GM12872 (cell line): ENCODE results near the gene POLR1H.

ENCODE experiments used
- TF ChIP-seq, protein P1 (sequence below): IDR thresholded peaks from 3 replicates; pipeline ENCODE4 v1.5.1; 2011; ENCODE audit warnings: low read depth, mild to moderate bottlenecking, low read length, moderate library complexity; ENCODE audit not compliant: insufficient read depth

The POLR1H gene

DNA sequence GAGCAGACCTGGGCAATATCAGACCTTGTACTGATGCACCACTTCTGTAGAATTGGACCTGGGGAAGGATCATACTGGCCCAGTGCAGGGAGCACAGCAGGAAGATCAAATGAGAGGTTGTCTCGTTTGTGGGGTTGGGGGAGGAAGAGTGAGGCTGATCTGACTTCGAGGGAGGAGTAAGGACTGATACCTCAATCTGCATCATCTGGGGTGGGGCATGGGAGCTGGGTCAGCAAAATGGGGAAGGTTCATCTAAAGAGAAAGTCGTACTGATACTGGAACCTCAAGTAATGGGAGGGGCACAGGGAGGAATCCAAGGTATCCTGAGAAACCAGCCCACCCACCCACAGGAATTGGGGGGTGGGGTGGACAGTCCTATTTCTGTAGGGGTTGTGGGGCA is 10.8 kb downstream of the POLR1H start:
- TF ChIP-seq, protein P1, sequence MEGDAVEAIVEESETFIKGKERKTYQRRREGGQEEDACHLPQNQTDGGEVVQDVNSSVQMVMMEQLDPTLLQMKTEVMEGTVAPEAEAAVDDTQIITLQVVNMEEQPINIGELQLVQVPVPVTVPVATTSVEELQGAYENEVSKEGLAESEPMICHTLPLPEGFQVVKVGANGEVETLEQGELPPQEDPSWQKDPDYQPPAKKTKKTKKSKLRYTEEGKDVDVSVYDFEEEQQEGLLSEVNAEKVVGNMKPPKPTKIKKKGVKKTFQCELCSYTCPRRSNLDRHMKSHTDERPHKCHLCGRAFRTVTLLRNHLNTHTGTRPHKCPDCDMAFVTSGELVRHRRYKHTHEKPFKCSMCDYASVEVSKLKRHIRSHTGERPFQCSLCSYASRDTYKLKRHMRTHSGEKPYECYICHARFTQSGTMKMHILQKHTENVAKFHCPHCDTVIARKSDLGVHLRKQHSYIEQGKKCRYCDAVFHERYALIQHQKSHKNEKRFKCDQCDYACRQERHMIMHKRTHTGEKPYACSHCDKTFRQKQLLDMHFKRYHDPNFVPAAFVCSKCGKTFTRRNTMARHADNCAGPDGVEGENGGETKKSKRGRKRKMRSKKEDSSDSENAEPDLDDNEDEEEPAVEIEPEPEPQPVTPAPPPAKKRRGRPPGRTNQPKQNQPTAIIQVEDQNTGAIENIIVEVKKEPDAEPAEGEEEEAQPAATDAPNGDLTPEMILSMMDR, result no peak

GRCh38 chr6:30073489-30074235 is 12.6 kb downstream of the POLR1H start:
- TF ChIP-seq, protein P1, result no peak

DNA sequence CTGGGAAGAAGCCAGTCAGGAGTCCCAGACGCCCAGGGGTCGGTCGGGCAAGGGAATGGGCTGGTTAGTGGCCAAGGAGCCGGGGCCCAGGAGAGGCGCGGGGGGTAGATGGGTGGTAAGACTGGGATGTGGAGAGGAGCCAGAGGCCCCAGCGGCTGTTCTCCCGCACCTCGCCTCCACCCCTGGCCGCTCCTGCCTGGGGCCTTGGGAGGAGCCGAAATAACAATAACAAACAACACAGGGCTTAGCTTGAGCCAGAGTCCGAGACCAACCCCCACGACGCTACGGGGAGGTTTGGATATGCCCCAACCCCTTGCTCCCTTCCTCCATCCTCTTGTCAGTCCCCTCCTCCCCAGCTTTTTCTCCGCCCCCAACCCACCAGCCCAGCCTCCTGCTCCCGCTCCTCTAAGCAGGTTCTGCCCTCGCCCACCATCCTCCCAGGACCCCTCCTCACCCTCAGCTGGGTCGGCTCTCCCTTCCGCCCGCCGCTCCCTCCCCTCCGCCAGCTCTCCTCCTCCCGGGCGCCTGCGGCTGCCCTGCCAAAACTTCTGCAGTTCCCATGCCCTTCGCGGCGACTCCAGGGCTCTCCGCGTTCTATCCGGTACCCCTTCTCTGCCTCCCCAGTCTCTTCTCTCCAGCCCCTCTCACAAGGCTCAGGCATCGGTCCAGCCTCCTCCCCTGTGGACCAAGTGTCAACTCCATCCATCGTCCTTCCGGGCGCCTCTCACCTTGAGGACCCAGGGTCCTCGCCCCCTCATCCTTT is 13.4 kb downstream of the POLR1H start:
- TF ChIP-seq, protein P1, result no peak

GRCh38 chr6:30075094-30075789 is 14.2 kb downstream of the POLR1H start, which contains the start of gene RNF39:
Gene RNF39, minus strand, starts transcription at chr6:30075769. Its CDS starts 184 bp downstream, at chr6:30075585.
- TF ChIP-seq, protein P1, result no peak

DNA sequence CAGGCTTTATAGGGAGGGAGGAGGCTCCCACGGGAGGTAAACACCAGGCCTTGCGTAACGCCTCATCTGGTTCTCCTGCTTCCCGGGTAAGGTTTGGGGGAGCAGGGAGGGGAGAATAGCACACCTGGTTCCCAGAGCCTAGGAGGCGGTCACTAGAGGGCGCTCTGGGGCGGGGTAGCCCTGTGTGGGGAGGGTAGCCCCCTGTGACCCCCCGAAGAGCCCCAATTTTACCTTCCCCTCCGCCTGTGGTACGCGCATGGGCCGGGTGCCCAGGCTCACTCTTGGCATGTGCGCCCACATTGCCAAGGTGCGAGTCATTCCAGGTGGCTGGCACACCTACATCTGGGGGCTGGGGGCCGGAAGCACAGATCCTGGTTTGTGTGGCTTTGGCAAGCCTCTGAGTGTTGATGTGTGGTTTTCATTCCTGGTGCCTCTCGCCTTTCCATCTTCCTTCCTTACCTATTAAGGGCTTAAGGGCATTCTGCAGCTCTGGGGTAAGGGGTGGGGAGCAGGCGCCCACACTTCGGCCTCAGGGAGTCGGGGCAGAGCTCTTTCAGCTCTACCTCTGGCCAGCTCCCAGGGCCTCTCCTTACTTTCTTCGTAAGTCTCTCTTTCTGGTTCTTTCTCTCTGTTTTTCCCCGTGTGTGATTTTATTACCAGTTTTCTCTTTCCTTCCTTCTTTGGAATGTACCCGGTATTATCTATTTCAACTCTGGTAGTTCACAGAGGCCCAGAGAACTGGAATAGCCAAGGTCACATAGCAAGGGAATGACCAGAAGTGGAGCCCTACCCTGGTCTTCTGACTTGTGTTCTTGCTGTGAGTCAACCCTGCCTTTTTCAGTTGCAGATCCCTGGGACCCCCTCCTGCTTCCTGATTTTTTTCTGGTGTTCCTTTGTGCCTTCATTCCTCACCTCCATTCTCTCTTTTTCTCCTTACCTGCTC is 15.0 kb downstream of the POLR1H start:
- TF ChIP-seq, protein P1, result peak; percentile 54

GRCh38 chr6:30077218-30077617 is 16.2 kb downstream of the POLR1H start:
- TF ChIP-seq, protein P1, result no peak
